ENCODE results near the gene ADAMTS18.

The ADAMTS18 gene

DNA sequence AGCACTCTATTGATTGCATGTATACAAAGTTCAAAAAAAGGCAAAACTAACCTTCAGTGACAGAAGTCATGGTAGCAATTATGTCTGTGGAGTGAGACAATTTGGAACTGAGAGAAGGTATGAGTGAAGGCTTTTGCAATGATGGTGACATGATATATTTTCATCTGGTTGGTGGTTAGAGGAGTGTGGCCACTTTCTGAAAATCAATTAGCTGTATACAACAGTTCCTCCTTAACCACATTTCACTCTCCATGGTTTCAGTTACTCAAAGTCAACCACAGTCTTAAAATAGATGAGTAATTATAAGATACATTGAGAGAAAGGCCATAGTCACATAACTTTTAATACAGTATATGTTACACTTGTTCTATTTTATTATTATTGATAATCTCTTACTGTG is 26.2 kb downstream of the ADAMTS18 start:
- no peaks in the 10 kb centered on the region for H3K9me3 ChIP-seq (ENCODE audit: low read length)
- no peak overlapping the region for H3K27ac ChIP-seq (ENCODE audit: low read depth, low read length)
- H3K9ac ChIP-seq (ENCODE audit: low read length), result no peak overlapping the region
- H3K4me3 ChIP-seq (ENCODE audit: low read depth in 1 of 2, low read length in 2 of 2), result no peak overlapping the region
- no peaks in the 10 kb centered on the region for H3K27me3 ChIP-seq (ENCODE audit: control insufficient read depth in 1 of 2, insufficient read depth in 2 of 2, low read length in 2 of 2)
- no peaks in the 10 kb centered on the region for H3K36me3 ChIP-seq (ENCODE audit: insufficient read depth, low read length)
- H3K4me1 ChIP-seq (ENCODE audit: insufficient read depth, low read length), result no peaks in the 10 kb centered on the region

DNA sequence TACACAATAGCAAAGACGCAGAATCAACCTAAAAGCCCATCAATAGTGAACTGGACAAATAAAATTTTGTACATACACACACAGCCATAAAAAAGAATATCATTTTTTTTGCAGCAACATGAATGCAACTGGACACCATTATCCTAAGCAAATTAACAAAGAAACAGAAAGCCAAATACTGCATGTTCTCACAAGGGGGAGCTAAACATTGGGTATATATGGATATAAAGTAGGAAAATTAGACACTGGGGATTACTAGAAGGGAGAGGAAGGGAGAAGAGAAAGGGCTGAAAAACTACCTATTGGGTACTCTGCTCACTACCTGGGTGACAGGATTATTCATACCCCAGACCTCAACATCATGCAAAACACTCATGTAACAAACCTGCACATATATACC is 28.2 kb downstream of the ADAMTS18 start:
- Histone ChIP-seq H3K4me3 (ENCODE audit: low read depth in 1 of 2, low read length in 2 of 2) (no peak overlapping the region), H3K27me3 (ENCODE audit: control insufficient read depth in 1 of 2, insufficient read depth in 2 of 2, low read length in 2 of 2) (no peaks in the 10 kb centered on the region), H3K27ac (ENCODE audit: low read depth, low read length) (no peak overlapping the region), H3K9me3 (ENCODE audit: low read length) (no peaks in the 10 kb centered on the region), H3K9ac (ENCODE audit: low read length) (no peak overlapping the region), H3K36me3 (ENCODE audit: insufficient read depth, low read length) (no peaks in the 10 kb centered on the region), H3K4me1 (ENCODE audit: insufficient read depth, low read length) (no peaks in the 10 kb centered on the region)

DNA sequence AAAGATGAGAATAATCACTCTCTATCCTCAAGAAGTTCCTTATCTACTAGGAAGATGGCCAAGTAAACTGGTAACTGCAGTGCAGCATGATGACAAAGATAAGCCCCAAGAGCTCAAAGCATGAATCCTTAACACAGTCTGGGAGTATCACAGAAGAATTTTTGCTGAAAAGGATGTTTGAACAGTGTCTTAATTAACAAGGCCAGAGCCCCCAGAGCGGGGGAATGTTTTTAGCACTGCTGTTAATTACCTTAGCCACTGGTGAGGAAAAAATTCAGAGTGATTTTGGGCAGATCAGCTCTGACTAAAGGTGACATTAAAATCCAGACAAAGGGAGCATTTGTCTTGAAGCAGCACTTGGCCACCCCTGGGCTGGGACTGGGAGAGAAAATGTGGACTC is 30.1 kb downstream of the ADAMTS18 start:
- Histone ChIP-seq H3K27me3 (ENCODE audit: control insufficient read depth in 1 of 2, insufficient read depth in 2 of 2, low read length in 2 of 2) (no peaks in the 10 kb centered on the region), H3K27ac (ENCODE audit: low read depth, low read length) (no peak overlapping the region), H3K4me3 (ENCODE audit: low read depth in 1 of 2, low read length in 2 of 2) (no peak overlapping the region), H3K36me3 (ENCODE audit: insufficient read depth, low read length) (no peaks in the 10 kb centered on the region), H3K9me3 (ENCODE audit: low read length) (no peaks in the 10 kb centered on the region), H3K9ac (ENCODE audit: low read length) (no peak overlapping the region), H3K4me1 (ENCODE audit: insufficient read depth, low read length) (no peaks in the 10 kb centered on the region)

DNA sequence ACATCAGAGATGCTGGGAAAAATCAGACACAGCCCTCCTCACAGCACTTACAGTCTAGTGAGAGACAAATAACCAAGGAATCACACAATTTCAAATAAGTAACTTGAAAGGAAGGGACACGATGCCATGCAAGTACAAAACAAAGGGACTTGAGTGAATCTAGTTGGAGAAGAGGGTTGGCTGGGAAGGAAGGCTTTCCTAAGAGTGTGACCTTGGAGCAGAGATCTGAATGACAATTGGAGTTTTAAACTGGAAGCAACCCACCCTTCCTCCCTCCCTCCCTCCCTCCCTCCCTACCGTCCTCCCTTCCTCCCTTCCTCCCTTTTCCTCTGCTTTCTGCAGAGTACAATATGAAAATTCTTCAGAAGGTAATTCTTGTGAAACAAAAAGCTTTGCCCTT is 31.1 kb downstream of the ADAMTS18 start:
- Histone ChIP-seq H3K36me3 (ENCODE audit: insufficient read depth, low read length) (no peaks in the 10 kb centered on the region), H3K9me3 (ENCODE audit: low read length) (no peaks in the 10 kb centered on the region), H3K27me3 (ENCODE audit: control insufficient read depth in 1 of 2, insufficient read depth in 2 of 2, low read length in 2 of 2) (no peaks in the 10 kb centered on the region), H3K4me1 (ENCODE audit: insufficient read depth, low read length) (no peaks in the 10 kb centered on the region), H3K27ac (ENCODE audit: low read depth, low read length) (no peak overlapping the region), H3K4me3 (ENCODE audit: low read depth in 1 of 2, low read length in 2 of 2) (no peak overlapping the region), H3K9ac (ENCODE audit: low read length) (no peak overlapping the region)

DNA sequence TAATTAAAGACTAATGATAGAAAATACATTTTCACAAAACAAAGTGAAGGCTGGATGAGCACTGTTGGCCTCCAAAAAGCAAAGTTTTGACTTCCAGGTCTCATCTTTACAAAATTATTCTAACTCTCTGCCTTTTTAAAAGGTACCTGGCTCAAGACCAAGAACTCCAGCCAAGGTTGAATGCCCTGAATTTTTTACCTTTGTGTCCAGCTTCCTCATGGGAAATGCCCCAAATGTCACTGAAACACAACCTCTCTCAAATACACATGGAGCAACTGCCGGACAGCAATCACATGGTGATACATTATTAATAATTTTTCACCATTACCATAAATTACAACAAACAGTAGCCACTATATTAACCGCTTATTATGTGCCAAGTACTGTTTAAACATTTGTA is 32.2 kb downstream of the ADAMTS18 start:
- no peaks in the 10 kb centered on the region for H3K9me3 ChIP-seq (ENCODE audit: low read length)
- H3K9ac ChIP-seq (ENCODE audit: low read length), result no peak overlapping the region
- no peaks in the 10 kb centered on the region for H3K4me1 ChIP-seq (ENCODE audit: insufficient read depth, low read length)
- no peak overlapping the region for H3K4me3 ChIP-seq (ENCODE audit: low read depth in 1 of 2, low read length in 2 of 2)
- H3K36me3 ChIP-seq (ENCODE audit: insufficient read depth, low read length), result no peaks in the 10 kb centered on the region
- H3K27me3 ChIP-seq (ENCODE audit: control insufficient read depth in 1 of 2, insufficient read depth in 2 of 2, low read length in 2 of 2), result no peaks in the 10 kb centered on the region
- no peak overlapping the region for H3K27ac ChIP-seq (ENCODE audit: low read depth, low read length)

DNA sequence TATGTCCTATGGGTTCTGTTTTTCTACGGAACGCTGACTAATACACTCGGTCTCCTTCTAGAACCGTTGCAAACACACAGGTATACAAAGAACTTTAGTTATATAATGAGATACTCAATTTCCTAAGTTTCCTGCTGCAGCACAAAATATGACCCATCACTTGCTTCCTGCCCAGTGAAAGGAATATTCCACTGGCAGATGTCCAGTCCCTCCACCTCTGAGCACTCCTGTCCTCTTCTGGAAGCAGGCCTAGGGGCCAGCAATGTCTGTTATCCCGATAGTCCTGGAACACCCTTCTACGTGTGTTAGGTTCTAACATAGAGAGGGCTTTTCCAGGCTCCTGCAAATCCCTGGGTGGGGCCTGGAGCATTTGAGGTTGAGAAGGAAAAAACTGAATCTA is 32.7 kb downstream of the ADAMTS18 start:
- Histone ChIP-seq H3K4me1 (ENCODE audit: insufficient read depth, low read length) (no peaks in the 10 kb centered on the region), H3K27ac (ENCODE audit: low read depth, low read length) (no peak overlapping the region), H3K4me3 (ENCODE audit: low read depth in 1 of 2, low read length in 2 of 2) (no peak overlapping the region), H3K9me3 (ENCODE audit: low read length) (no peaks in the 10 kb centered on the region), H3K36me3 (ENCODE audit: insufficient read depth, low read length) (no peaks in the 10 kb centered on the region), H3K9ac (ENCODE audit: low read length) (no peak overlapping the region), H3K27me3 (ENCODE audit: control insufficient read depth in 1 of 2, insufficient read depth in 2 of 2, low read length in 2 of 2) (no peaks in the 10 kb centered on the region)

DNA sequence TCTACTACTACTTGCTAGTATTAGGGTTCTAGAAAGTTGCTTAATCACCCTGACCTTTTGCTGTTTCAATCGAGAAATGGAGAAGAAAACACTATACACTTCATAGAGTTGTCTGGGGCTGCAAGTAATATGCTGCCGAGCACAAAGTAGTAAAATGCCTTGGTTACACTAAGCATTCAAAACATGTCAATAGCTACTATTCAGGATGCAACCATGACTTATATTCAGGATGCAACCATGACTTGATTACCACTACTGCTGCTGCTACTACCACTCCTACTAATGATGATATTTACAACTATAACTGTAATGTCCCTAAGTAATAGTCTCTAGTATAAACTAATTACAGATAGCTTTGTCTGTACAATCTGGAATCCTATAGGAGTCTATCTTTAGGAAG is 35.3 kb downstream of the ADAMTS18 start:
- no peak overlapping the region for H3K27ac ChIP-seq (ENCODE audit: low read depth, low read length)
- no peaks in the 10 kb centered on the region for H3K36me3 ChIP-seq (ENCODE audit: insufficient read depth, low read length)
- H3K9ac ChIP-seq (ENCODE audit: low read length), result no peak overlapping the region
- H3K9me3 ChIP-seq (ENCODE audit: low read length), result no peaks in the 10 kb centered on the region
- H3K27me3 ChIP-seq (ENCODE audit: control insufficient read depth in 1 of 2, insufficient read depth in 2 of 2, low read length in 2 of 2), result no peaks in the 10 kb centered on the region
- no peaks in the 10 kb centered on the region for H3K4me1 ChIP-seq (ENCODE audit: insufficient read depth, low read length)
- no peak overlapping the region for H3K4me3 ChIP-seq (ENCODE audit: low read depth in 1 of 2, low read length in 2 of 2)

DNA sequence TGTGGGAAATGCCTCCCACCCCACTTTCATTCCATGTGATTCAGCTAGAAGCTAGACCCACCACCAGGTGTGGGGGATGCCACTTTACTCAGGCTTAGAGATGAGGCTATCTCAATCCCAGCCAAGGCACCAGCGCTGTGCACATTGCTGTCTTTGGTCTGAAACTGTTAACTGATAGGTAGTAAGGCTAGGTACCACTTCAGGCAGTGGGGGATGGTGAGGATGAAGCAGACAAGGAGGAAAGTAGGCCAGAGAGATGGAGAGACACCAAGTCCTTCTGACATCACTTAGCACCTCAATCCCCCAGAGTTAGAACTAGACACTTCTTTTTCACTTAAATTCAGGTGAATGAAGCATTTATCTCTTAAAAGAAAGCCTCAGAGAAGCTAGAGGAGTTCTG is 35.8 kb downstream of the ADAMTS18 start:
- no peak overlapping the region for H3K4me3 ChIP-seq (ENCODE audit: low read depth in 1 of 2, low read length in 2 of 2)
- H3K27me3 ChIP-seq (ENCODE audit: control insufficient read depth in 1 of 2, insufficient read depth in 2 of 2, low read length in 2 of 2), result no peaks in the 10 kb centered on the region
- no peaks in the 10 kb centered on the region for H3K9me3 ChIP-seq (ENCODE audit: low read length)
- no peak overlapping the region for H3K27ac ChIP-seq (ENCODE audit: low read depth, low read length)
- no peaks in the 10 kb centered on the region for H3K4me1 ChIP-seq (ENCODE audit: insufficient read depth, low read length)
- no peak overlapping the region for H3K9ac ChIP-seq (ENCODE audit: low read length)
- H3K36me3 ChIP-seq (ENCODE audit: insufficient read depth, low read length), result no peaks in the 10 kb centered on the region

DNA sequence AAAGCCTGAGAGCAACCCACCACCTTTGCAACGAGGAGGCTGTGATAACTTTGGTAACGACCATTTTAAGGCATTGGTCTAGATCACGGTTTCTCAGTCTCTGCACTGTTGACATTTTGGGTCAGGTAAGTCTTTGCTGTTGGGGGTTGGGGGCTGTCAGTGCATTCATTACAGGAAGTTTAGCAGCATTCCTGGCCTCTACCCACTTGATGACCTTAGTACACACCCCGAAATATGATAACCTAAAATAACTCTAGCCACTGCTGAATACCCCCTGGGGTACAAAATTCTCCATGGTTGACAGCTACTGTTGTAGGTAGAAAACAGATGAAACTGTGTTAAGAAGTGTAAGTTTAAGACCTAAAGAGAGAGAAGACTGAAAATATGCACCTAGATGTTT is 36.3 kb downstream of the ADAMTS18 start:
- Histone ChIP-seq H3K27me3 (ENCODE audit: control insufficient read depth in 1 of 2, insufficient read depth in 2 of 2, low read length in 2 of 2) (no peaks in the 10 kb centered on the region), H3K4me3 (ENCODE audit: low read depth in 1 of 2, low read length in 2 of 2) (no peak overlapping the region), H3K9me3 (ENCODE audit: low read length) (no peaks in the 10 kb centered on the region), H3K36me3 (ENCODE audit: insufficient read depth, low read length) (no peaks in the 10 kb centered on the region), H3K9ac (ENCODE audit: low read length) (no peak overlapping the region), H3K27ac (ENCODE audit: low read depth, low read length) (no peak overlapping the region), H3K4me1 (ENCODE audit: insufficient read depth, low read length) (no peaks in the 10 kb centered on the region)

DNA sequence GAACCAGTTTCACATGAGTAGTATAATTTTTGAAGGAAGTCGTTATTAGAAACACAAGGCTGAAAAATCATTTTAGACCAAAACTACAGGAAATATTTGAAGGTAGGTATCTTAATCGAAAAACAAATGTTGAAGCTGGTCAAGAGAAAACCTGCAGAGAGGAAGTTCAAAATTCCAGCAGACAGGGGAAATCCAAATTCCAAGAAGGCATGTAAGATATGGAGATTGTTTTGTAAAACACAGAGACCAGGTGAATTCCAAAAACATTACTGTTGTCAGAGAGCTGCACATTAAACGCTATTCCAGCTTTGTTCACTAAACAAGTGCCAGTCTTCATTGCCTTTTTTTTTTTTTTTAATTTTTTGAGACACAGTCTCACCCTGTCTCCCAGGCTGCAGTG is 38.4 kb downstream of the ADAMTS18 start:
- Histone ChIP-seq H3K9me3 (ENCODE audit: low read length) (no peaks in the 10 kb centered on the region), H3K9ac (ENCODE audit: low read length) (no peak overlapping the region), H3K4me3 (ENCODE audit: low read depth in 1 of 2, low read length in 2 of 2) (no peak overlapping the region), H3K4me1 (ENCODE audit: insufficient read depth, low read length) (no peaks in the 10 kb centered on the region), H3K27me3 (ENCODE audit: control insufficient read depth in 1 of 2, insufficient read depth in 2 of 2, low read length in 2 of 2) (no peaks in the 10 kb centered on the region), H3K27ac (ENCODE audit: low read depth, low read length) (no peak overlapping the region), H3K36me3 (ENCODE audit: insufficient read depth, low read length) (no peaks in the 10 kb centered on the region)

DNA sequence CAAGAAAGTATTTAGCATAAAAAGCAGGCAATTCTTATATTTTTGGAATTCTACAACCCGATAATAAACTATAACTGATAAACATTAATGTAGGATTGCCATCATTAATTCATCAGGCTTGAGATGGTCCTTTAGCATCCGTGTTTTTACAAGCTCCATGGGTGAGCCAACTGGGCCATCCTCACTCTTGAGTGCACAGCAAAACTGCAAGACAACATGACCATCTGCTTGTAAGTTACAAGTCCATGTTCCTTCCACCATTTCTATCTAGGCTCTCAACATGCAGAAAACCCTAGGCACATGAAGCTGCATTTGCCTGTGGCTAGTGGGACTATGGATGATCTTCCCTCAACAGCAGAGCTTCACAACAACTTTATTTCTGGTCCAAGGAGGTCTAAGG is 40.1 kb downstream of the ADAMTS18 start:
- Histone ChIP-seq H3K27ac (ENCODE audit: low read depth, low read length) (no peak overlapping the region), H3K4me1 (ENCODE audit: insufficient read depth, low read length) (no peaks in the 10 kb centered on the region), H3K9me3 (ENCODE audit: low read length) (no peaks in the 10 kb centered on the region), H3K36me3 (ENCODE audit: insufficient read depth, low read length) (no peaks in the 10 kb centered on the region), H3K27me3 (ENCODE audit: control insufficient read depth in 1 of 2, insufficient read depth in 2 of 2, low read length in 2 of 2) (no peaks in the 10 kb centered on the region), H3K9ac (ENCODE audit: low read length) (no peak overlapping the region), H3K4me3 (ENCODE audit: low read depth in 1 of 2, low read length in 2 of 2) (no peak overlapping the region)

DNA sequence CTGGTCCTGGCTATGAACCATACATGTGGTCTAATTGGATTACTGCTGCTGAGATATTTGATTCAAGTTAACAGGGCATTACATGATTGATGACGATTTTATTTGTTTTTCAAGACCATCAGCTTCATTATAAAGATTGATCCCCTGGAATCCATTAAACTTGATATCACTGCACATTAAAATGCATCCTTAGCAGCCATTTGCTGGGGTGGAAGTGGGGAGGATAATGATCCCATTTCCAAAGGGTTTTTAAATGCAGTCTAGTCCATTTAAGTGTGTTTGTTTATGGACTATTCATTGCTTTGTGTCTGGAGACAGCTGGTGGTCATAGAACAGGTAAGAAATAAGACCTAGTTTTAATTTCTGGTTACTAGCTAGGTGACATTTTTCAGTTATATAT is 40.9 kb downstream of the ADAMTS18 start:
- H3K4me3 ChIP-seq (ENCODE audit: low read depth in 1 of 2, low read length in 2 of 2), result no peak overlapping the region
- H3K9ac ChIP-seq (ENCODE audit: low read length), result no peak overlapping the region
- no peaks in the 10 kb centered on the region for H3K36me3 ChIP-seq (ENCODE audit: insufficient read depth, low read length)
- H3K4me1 ChIP-seq (ENCODE audit: insufficient read depth, low read length), result no peaks in the 10 kb centered on the region
- no peak overlapping the region for H3K27ac ChIP-seq (ENCODE audit: low read depth, low read length)
- no peaks in the 10 kb centered on the region for H3K9me3 ChIP-seq (ENCODE audit: low read length)
- no peaks in the 10 kb centered on the region for H3K27me3 ChIP-seq (ENCODE audit: control insufficient read depth in 1 of 2, insufficient read depth in 2 of 2, low read length in 2 of 2)

Data from muscle layer of colon (tissue), 2 donors.